Epithelial cell of esophagus (primary cell): ENCODE measurements around the gene SH3GL2.

ENCODE experiments used
- DNase-seq: peaks from one replicate; pipeline ENCODE4 v3.0.0; 2010; ENCODE audit warnings: low read depth
- H3K4me3 ChIP-seq: 2 replicates; pipeline ENCODE4 v1.5.1; 2011; ENCODE audit warnings: mild to moderate bottlenecking, low read length, control low read depth
- TF ChIP-seq, protein P1 (sequence below): IDR thresholded peaks from 2 replicates; pipeline ENCODE4 v1.5.1; 2011; ENCODE audit warnings: low read depth, mild to moderate bottlenecking, low read length, control low read depth, inconsistent platforms; ENCODE audit not compliant: insufficient read depth; ENCODE audit errors: missing control alignments

The SH3GL2 gene

DNA sequence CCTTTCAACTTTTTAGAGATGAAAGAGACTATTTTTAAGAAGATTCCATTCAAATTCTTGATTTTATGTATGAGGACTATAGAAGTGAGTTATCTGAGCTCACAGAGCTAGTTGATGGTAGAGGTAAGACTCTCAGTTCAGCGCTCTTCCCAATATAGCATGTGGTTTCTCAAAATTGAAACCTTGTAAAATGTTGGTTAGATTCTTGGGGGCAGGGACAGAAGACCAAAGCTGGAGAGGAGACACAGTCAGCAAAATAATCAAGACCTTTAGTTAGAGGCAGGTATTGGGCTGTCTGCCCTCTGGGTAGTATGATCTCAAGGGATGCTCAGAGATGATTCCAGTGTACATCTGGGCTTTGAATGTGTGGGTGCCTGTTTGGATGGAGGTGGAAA lies 246.4 kb downstream of the SH3GL2 start:
- TF ChIP-seq, protein P1, sequence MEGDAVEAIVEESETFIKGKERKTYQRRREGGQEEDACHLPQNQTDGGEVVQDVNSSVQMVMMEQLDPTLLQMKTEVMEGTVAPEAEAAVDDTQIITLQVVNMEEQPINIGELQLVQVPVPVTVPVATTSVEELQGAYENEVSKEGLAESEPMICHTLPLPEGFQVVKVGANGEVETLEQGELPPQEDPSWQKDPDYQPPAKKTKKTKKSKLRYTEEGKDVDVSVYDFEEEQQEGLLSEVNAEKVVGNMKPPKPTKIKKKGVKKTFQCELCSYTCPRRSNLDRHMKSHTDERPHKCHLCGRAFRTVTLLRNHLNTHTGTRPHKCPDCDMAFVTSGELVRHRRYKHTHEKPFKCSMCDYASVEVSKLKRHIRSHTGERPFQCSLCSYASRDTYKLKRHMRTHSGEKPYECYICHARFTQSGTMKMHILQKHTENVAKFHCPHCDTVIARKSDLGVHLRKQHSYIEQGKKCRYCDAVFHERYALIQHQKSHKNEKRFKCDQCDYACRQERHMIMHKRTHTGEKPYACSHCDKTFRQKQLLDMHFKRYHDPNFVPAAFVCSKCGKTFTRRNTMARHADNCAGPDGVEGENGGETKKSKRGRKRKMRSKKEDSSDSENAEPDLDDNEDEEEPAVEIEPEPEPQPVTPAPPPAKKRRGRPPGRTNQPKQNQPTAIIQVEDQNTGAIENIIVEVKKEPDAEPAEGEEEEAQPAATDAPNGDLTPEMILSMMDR = no peak
- H3K4me3 ChIP-seq = no peak overlapping the region
- no peak for DNase-seq

DNA sequence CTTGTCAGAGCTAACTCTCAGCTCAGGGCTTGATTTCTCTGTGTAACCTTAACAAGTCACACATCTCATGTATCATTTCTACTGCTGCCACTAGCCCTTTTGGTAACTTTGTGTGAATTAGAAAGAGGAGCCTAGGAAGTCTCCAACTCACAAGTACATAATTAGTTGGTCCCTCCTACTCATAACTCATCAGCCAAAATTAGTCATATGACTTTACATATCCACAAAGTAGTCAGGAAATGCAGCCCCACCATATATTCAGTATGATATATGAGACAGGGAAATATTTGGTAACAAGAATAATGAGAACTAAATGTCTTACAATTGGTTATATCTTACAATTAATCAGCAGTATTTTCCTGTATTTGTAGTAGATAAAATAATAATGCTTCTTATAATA lies 250.2 kb downstream of the SH3GL2 start:
- no peak for DNase-seq
- H3K4me3 ChIP-seq = no peak overlapping the region
- TF ChIP-seq, protein P1 = no peak

DNA sequence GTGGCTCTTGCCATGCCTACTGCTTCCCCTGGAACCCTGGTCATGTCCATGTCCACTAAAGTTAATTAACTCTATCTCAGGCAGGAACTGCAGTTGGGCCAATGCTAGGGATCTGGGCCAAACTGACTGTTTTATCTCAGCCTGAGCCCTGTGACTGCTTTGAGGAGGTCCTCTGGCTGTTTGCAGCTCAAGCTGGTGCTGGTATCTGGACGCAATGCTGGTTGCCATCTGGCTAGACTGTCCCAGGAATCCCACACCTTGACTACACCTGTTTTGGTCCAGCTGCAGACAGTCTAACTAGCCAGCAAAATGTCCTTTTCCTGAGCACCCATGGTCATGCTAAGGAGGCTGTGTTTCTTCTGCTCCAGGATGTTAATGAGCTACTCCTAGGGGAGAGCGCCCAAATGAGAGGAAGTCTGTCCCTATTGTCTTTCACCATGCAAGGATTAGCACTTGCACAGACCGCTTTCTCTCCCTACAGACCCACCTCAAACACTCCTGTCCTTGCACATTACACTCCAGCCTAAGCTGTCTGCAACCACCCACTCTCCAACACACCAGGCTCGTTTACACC lies 251.0 kb downstream of the SH3GL2 start:
- TF ChIP-seq, protein P1 = no peak
- no peak for DNase-seq
- no peak overlapping the region for H3K4me3 ChIP-seq

DNA sequence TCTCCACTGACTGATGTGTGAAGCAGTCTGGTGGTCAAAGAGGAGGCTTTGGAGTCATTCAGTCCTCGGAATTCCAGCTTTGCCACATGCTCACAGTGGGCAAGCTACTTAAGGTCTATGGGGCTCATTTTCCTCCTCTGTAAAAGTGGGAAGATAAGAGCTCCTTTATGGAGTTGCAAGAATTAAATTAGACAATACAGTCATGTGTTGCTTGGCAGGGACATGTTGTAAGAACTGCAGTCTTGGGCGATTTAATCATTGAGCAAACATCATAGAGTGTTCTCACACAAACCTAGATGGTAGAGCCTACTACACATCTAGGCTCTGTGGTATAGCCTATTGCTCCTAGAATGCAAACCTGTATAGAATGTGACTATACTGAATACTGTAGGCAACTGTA lies 253.9 kb downstream of the SH3GL2 start:
- TF ChIP-seq, protein P1 = no peak
- H3K4me3 ChIP-seq = no peak overlapping the region
- DNase-seq = no peak

DNA sequence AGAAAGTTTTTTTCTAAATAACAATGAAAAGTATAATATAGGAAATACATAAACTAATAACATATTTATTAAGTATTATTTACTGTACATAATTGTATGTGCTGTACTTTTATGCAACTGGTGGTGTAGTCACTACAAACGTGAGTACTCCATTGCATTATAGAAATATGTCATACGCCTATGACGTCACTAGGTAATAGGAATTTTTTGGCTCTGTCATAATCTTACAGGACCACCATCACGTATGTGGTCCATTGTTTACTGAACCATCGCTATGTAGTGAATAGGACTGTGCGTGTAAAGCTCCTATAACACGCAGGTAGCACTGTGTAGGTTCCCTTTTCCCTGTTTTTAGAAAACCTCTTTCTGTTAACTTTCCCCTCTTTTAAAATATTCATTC lies 255.0 kb downstream of the SH3GL2 start:
- DNase-seq = no peak
- H3K4me3 ChIP-seq = no peak overlapping the region
- TF ChIP-seq, protein P1 = no peak

DNA sequence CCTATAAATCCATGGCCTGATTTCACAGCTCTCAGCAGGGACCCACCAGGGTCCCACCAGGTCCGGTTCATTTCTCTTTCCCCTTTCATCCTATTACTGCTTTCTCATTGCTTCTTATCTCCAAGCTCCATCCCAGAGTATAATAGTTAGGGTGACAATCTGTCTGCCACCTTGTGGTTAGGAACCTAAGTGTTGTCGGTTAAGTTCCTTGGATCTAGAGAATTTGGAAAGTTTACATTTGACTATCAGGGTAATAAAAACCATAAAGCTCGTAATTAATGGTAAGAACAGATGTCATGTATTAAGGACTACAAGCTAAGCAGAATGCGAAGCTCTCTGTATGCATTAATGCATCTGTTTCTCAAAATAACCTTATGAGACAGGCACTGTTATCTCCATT lies 259.1 kb downstream of the SH3GL2 start:
- no peak overlapping the region for H3K4me3 ChIP-seq
- TF ChIP-seq, protein P1 = no peak
- DNase-seq = no peak

DNA sequence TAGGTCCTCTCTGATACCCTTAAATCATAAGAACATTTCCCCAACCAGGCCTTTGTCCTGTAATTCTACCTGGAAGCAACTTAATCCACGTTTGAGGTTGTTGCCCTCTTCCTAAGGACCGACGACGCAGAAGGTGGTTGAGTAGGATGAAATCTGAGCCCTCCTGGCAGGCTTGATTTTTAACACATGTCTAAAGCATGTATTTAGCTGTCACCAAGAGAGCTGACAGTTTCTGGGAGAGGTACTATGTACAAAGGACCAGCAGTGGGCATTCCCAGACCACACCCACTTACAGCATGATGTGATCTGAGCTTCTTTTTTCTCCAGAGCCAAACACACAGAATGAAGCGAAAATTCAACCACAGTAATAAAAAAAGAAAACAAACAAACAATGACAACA lies 260.9 kb downstream of the SH3GL2 start:
- no peak for DNase-seq
- H3K4me3 ChIP-seq = no peak overlapping the region
- TF ChIP-seq, protein P1 = no peak
